H9 (cell line): ENCODE measurements around the gene TEX264. TPM values are rescaled to one million over a fixed set of nuclear protein-coding genes. Genes with fewer than 3 reads are reported as not detected.

Experiments
- DNase-seq: peaks from one replicate; pipeline ENCODE4 v3.0.0-alpha.2; 2017
- H2AFZ ChIP-seq: one replicate; pipeline ENCODE4 v1.6.1; 2013; ENCODE audit warnings: mild to moderate bottlenecking, low read length, control low read depth, moderate library complexity
- H2AK5ac ChIP-seq: 2 replicates; pipeline ENCODE4 v1.6.1; 2013; ENCODE audit warnings: low read length, control low read depth, mixed read lengths; ENCODE audit not compliant: insufficient read length
- H2BK120ac ChIP-seq: one replicate; pipeline ENCODE4 v1.6.1; 2013; ENCODE audit warnings: low read depth, mild to moderate bottlenecking, low read length, control low read depth, inconsistent platforms; ENCODE audit not compliant: poor library complexity, severe bottlenecking
- H2BK12ac ChIP-seq: 2 replicates; pipeline ENCODE4 v1.6.1; 2013; ENCODE audit warnings: low read length, control low read depth, mixed read lengths, low read depth; ENCODE audit not compliant: insufficient read length
- H2BK15ac ChIP-seq: 2 replicates; pipeline ENCODE4 v1.6.1; 2013; ENCODE audit warnings: low read depth, low read length, control low read depth
- H2BK20ac ChIP-seq: one replicate; pipeline ENCODE4 v1.6.1; 2013; ENCODE audit warnings: low read depth, mild to moderate bottlenecking, low read length, control low read depth, inconsistent platforms; ENCODE audit not compliant: poor library complexity, severe bottlenecking
- H2BK5ac ChIP-seq: 2 replicates; pipeline ENCODE4 v1.6.1; 2013; ENCODE audit warnings: low read length, control low read depth, mixed read lengths; ENCODE audit not compliant: insufficient read length
- H3K14ac ChIP-seq: 2 replicates; pipeline ENCODE4 v1.6.1; 2013; ENCODE audit warnings: low read length, control low read depth; ENCODE audit not compliant: insufficient read depth
- H3K18ac ChIP-seq: 2 replicates; pipeline ENCODE4 v1.6.1; 2013; ENCODE audit warnings: low read depth, mild to moderate bottlenecking, mixed read lengths, low read length, control low read depth; ENCODE audit not compliant: insufficient read length
- H3K23ac ChIP-seq: 2 replicates; pipeline ENCODE4 v1.6.1; 2013; ENCODE audit warnings: low read length, control low read depth, mixed read lengths, low read depth; ENCODE audit not compliant: insufficient read length
- H3K23me2 ChIP-seq: 2 replicates; pipeline ENCODE4 v1.6.1; 2013; ENCODE audit warnings: low read depth, mild to moderate bottlenecking, mixed read lengths, low read length, control low read depth; ENCODE audit not compliant: insufficient read length, poor library complexity, severe bottlenecking
- H3K27ac ChIP-seq: 2 replicates; pipeline ENCODE4 v1.5.1; 2013; ENCODE audit warnings: low read length, control low read depth, mixed read lengths, low read depth; ENCODE audit not compliant: insufficient read length
- H3K27me3 ChIP-seq: 2 replicates; pipeline ENCODE4 v1.6.1; 2013; ENCODE audit warnings: low read length, control low read depth, inconsistent platforms; ENCODE audit not compliant: insufficient read depth
- H3K4ac ChIP-seq: 2 replicates; pipeline ENCODE4 v1.6.1; 2013; ENCODE audit warnings: low read depth, mild to moderate bottlenecking, control low read depth, inconsistent platforms, low read length, moderate library complexity
- H3K4me1 ChIP-seq: 2 replicates; pipeline ENCODE4 v1.6.1; 2013; ENCODE audit warnings: low read length, control low read depth, inconsistent platforms; ENCODE audit not compliant: insufficient read depth
- H3K4me2 ChIP-seq: 2 replicates; pipeline ENCODE4 v1.6.1; 2013; ENCODE audit warnings: low read length, control low read depth, mixed read lengths; ENCODE audit not compliant: insufficient read length, insufficient read depth
- H3K56ac ChIP-seq: 2 replicates; pipeline ENCODE4 v1.6.1; 2013; ENCODE audit warnings: low read depth, mild to moderate bottlenecking, mixed read lengths, low read length, control low read depth; ENCODE audit not compliant: insufficient read length
- H3K79me1 ChIP-seq: 2 replicates; pipeline ENCODE4 v1.6.1; 2013; ENCODE audit warnings: low read depth, mild to moderate bottlenecking, moderate library complexity, low read length, control low read depth, inconsistent platforms; ENCODE audit not compliant: insufficient read depth, poor library complexity, severe bottlenecking
- H3K79me2 ChIP-seq: 2 replicates; pipeline ENCODE4 v1.6.1; 2013; ENCODE audit warnings: low read length, control low read depth, inconsistent platforms; ENCODE audit not compliant: insufficient read depth
- H3K9ac ChIP-seq: 2 replicates; pipeline ENCODE4 v1.6.1; 2013; ENCODE audit warnings: low read length, control low read depth, mixed read lengths; ENCODE audit not compliant: insufficient read length; ENCODE audit errors: extremely low read depth
- H3K9me3 ChIP-seq: one replicate; pipeline ENCODE4 v1.6.1; 2013; ENCODE audit warnings: low read depth, low read length, inconsistent platforms; ENCODE audit not compliant: control insufficient read depth
- H3T11ph ChIP-seq: one replicate; pipeline ENCODE4 v1.6.1; 2013; ENCODE audit warnings: mild to moderate bottlenecking, low read length, control low read depth, inconsistent platforms
- H4K20me1 ChIP-seq: one replicate; pipeline ENCODE4 v1.6.1; 2013; ENCODE audit not compliant: control insufficient read depth, insufficient read length, insufficient read depth
- H4K5ac ChIP-seq: 2 replicates; pipeline ENCODE4 v1.6.1; 2013; ENCODE audit warnings: low read depth, mild to moderate bottlenecking, mixed read lengths, low read length, control low read depth; ENCODE audit not compliant: insufficient read length
- H4K8ac ChIP-seq: replicated peaks from 2 replicates; pipeline ENCODE4 v1.6.1; 2013; ENCODE audit warnings: low read length, control low read depth, mixed read lengths, low read depth; ENCODE audit not compliant: insufficient read length
- H4K91ac ChIP-seq: 2 replicates; pipeline ENCODE4 v1.6.1; 2013; ENCODE audit warnings: low read depth, mild to moderate bottlenecking, moderate library complexity, mixed read lengths, low read length, control low read depth; ENCODE audit not compliant: insufficient read length
- H3K27ac Mint-ChIP-seq, 3 experiments: 2 replicates in 2 of 3; 3 replicates in 1 of 3; pipeline ENCODE4 v1.8.0; 2020 to 2021; ENCODE audit warnings: mixed read lengths in 3 of 3, mild to moderate bottlenecking in 1 of 3, moderate library complexity in 1 of 3
- H3K27me3 Mint-ChIP-seq: 2 replicates; pipeline ENCODE4 v1.8.0; 2021; ENCODE audit warnings: low read depth, mild to moderate bottlenecking, moderate library complexity, mixed read lengths
- H3K36me3 Mint-ChIP-seq, 3 experiments: 2 replicates in 2 of 3; 3 replicates in 1 of 3; pipeline ENCODE4 v1.8.0; 2020 to 2021; ENCODE audit warnings: low read depth in 3 of 3, mixed read lengths in 3 of 3; ENCODE audit not compliant: insufficient read depth in 1 of 3
- H3K4me1 Mint-ChIP-seq, 2 experiments: 2 replicates each; pipeline ENCODE4 v1.8.0; 2020; ENCODE audit warnings: mixed read lengths in 2 of 2
- H3K4me3 Mint-ChIP-seq, 2 experiments: 2 replicates in 1 of 2; 3 replicates in 1 of 2; pipeline ENCODE4 v1.8.0; 2020 to 2021; ENCODE audit warnings: mild to moderate bottlenecking in 2 of 2, mixed read lengths in 2 of 2, moderate library complexity in 1 of 2
- H3K9me3 Mint-ChIP-seq, 2 experiments: 2 replicates in 1 of 2; 3 replicates in 1 of 2; pipeline ENCODE4 v1.8.0; 2020; ENCODE audit warnings: mild to moderate bottlenecking in 2 of 2, mixed read lengths in 2 of 2, moderate library complexity in 1 of 2
- WGBS: extraction: QIAGEN DNeasy Blood & Tissue Kit; methylation state at CpG from one replicate; pipeline ENCODE4 v1.1.7; 2013; ENCODE audit warnings: missing lambda C conversion rate, low lambda C conversion rate, mixed read lengths; ENCODE audit not compliant: insufficient read length; ENCODE audit errors: extremely low coverage; 5-methylcytosine and 5-hydroxymethylcytosine counted together
- total RNA-seq: library from RNA; stranded (reverse); gene quantifications from 2 replicates; pipeline ENCODE4 v1.2.1, GENCODE V29; 2021
- TF ChIP-seq, protein P1 (sequence below): fragments of 200-600 bp; sonication (generic); conservative IDR thresholded peaks from 3 replicates; pipeline ENCODE4 v1.8.0; 2021; ENCODE audit warnings: antibody characterized with exemption, mild to moderate bottlenecking

Gene TEX264
- total RNA-seq, 1 experiment from 2014 or later, result 17.3 TPM

DNA sequence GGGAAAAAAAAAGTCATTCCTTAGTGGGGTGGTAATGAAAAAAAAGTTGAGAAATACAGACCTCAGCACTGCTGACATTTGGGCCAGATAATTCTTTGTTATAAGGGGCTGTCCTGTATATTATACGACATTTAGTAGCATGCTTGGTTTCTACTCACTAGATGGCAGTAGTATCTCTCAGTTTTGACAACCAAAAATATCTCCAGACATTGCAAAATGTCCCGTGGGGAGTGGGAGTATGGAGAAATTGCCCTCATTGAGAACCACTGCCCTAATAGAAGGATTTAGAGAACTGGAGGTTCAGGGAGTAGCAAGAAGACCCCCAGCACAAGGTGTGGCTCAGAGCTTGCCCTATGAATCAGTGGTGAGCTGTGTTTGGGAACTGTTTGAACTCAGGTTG is 28.6 kb upstream of the TEX264 start:
- TF ChIP-seq, protein P1, sequence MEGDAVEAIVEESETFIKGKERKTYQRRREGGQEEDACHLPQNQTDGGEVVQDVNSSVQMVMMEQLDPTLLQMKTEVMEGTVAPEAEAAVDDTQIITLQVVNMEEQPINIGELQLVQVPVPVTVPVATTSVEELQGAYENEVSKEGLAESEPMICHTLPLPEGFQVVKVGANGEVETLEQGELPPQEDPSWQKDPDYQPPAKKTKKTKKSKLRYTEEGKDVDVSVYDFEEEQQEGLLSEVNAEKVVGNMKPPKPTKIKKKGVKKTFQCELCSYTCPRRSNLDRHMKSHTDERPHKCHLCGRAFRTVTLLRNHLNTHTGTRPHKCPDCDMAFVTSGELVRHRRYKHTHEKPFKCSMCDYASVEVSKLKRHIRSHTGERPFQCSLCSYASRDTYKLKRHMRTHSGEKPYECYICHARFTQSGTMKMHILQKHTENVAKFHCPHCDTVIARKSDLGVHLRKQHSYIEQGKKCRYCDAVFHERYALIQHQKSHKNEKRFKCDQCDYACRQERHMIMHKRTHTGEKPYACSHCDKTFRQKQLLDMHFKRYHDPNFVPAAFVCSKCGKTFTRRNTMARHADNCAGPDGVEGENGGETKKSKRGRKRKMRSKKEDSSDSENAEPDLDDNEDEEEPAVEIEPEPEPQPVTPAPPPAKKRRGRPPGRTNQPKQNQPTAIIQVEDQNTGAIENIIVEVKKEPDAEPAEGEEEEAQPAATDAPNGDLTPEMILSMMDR, result peak; percentile 54
- no peak overlapping the region for H3K4me2 ChIP-seq
- no peak overlapping the region for H4K8ac ChIP-seq
- H3K4me3 Mint-ChIP-seq, result no peak overlapping the region
- no peak overlapping the region for H3K27ac Mint-ChIP-seq
- no peaks in the 10 kb centered on the region for H3K4me1 ChIP-seq
- no peak overlapping the region for H3T11ph ChIP-seq
- no peak overlapping the region for H2BK12ac ChIP-seq
- 0 out of 4 replicates have a peak, but pooled peaks cover 0 to 2% of the 10 kb centered on the region in 2 experiments for H3K4me1 Mint-ChIP-seq
- H3K27me3 Mint-ChIP-seq, result no peaks in the 10 kb centered on the region
- DNase-seq, result no peak
- no peaks in the 10 kb centered on the region for H3K79me1 ChIP-seq
- no peak overlapping the region for H3K27ac ChIP-seq
- no peak overlapping the region for H2BK120ac ChIP-seq
- H3K23ac ChIP-seq, result no peak overlapping the region
- no peaks in the 10 kb centered on the region for H3K23me2 ChIP-seq
- H2BK5ac ChIP-seq, result no peak overlapping the region
- no peaks in the 10 kb centered on the region for H3K79me2 ChIP-seq
- H2BK20ac ChIP-seq, result no peak overlapping the region
- no peaks in the 10 kb centered on the region for H4K20me1 ChIP-seq
- H2BK15ac ChIP-seq, result no peak overlapping the region
- H4K5ac ChIP-seq, result no peak overlapping the region
- peaks cover 5 to 9% of the 10 kb centered on the region in 2 experiments; a peak in 2 of 5 replicates for H3K9me3 Mint-ChIP-seq
- no CpG with 5 or more reads among the region's 2 CpGs for WGBS
- H3K56ac ChIP-seq, result no peak overlapping the region
- H3K14ac ChIP-seq, result no peak overlapping the region
- no peak overlapping the region for H2AK5ac ChIP-seq
- H3K18ac ChIP-seq, result no peak overlapping the region
- H3K9ac ChIP-seq, result no peak overlapping the region
- no peak overlapping the region for H3K4ac ChIP-seq
- no peak overlapping the region for H2AFZ ChIP-seq
- no peak overlapping the region for H4K91ac ChIP-seq
- H3K9me3 ChIP-seq, result peaks cover 14% of the 10 kb centered on the region
- peaks cover 59 to 93% (median 85%) of the 10 kb centered on the region in 3 experiments for H3K36me3 Mint-ChIP-seq
- no peaks in the 10 kb centered on the region for H3K27me3 ChIP-seq
